SU-DHL-6 (cell line): ENCODE data around the gene GP5.

Experiments
- EZH2phosphoT487 ChIP-seq: fragments of 200-600 bp; sonication (generic), shearing (Covaris generic); conservative IDR thresholded peaks from 2 replicates; pipeline ENCODE4 v1.6.1; 2018; ENCODE audit warnings: mild to moderate bottlenecking, antibody characterized with exemption, low read length, moderate library complexity, mixed read lengths
- TF ChIP-seq, protein P1 (sequence below): fragments of 200-600 bp; sonication (generic); IDR thresholded peaks from one replicate; pipeline ENCODE4 v1.5.1; 2017; ENCODE audit warnings: antibody characterized with exemption, mild to moderate bottlenecking, low read length, moderate library complexity; ENCODE audit not compliant: insufficient read depth, poor library complexity, severe bottlenecking

DNA sequence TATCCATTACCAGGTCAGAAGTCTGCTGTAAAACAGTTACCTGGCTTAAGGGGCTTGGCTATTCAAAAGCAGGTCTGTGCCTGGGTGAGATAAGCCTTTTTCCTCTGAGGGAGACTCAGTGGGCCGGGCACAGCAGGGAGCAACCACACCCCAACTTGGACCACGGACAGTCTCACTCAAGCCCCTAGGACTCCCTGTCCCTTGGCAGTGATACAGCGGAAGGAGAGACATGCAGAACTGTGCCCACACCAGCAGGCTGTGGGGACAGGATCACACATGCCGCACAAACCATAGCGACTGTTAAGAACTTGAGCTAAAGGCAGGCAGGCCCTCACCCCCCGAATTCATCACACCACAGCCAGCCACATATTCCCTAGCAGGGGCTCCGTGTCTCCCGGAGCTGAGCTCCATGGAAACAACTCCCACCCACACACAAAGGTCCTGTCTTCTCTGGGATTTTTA, 2.8 kb upstream of the GP5 start:
- TF ChIP-seq, protein P1, sequence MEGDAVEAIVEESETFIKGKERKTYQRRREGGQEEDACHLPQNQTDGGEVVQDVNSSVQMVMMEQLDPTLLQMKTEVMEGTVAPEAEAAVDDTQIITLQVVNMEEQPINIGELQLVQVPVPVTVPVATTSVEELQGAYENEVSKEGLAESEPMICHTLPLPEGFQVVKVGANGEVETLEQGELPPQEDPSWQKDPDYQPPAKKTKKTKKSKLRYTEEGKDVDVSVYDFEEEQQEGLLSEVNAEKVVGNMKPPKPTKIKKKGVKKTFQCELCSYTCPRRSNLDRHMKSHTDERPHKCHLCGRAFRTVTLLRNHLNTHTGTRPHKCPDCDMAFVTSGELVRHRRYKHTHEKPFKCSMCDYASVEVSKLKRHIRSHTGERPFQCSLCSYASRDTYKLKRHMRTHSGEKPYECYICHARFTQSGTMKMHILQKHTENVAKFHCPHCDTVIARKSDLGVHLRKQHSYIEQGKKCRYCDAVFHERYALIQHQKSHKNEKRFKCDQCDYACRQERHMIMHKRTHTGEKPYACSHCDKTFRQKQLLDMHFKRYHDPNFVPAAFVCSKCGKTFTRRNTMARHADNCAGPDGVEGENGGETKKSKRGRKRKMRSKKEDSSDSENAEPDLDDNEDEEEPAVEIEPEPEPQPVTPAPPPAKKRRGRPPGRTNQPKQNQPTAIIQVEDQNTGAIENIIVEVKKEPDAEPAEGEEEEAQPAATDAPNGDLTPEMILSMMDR = no peak
- no peak for TF ChIP-seq EZH2phosphoT487
